Nephron (organoid): ENCODE measurements around the gene NTRK1.
A peak's percentile ranks its signal among the peaks of the same experiment; 100 is the strongest.

Source experiments
- H3K27ac Mint-ChIP-seq, 3 experiments: 2 replicates each; pipeline ENCODE4 v1.8.0; 2020; ENCODE audit warnings: mixed read lengths in 3 of 3, mild to moderate bottlenecking in 2 of 3, moderate library complexity in 1 of 3
- H3K27me3 Mint-ChIP-seq: 2 replicates; pipeline ENCODE4 v1.8.0; 2021; ENCODE audit warnings: low read depth, mild to moderate bottlenecking, moderate library complexity, mixed read lengths
- H3K36me3 Mint-ChIP-seq: 2 replicates; pipeline ENCODE4 v1.8.0; 2020; ENCODE audit warnings: low read depth, mixed read lengths
- H3K4me1 Mint-ChIP-seq: 2 replicates; pipeline ENCODE4 v1.8.0; 2020; ENCODE audit warnings: mixed read lengths
- H3K4me3 Mint-ChIP-seq, 3 experiments: 2 replicates each; pipeline ENCODE4 v1.8.0; 2020; ENCODE audit warnings: mild to moderate bottlenecking in 3 of 3, mixed read lengths in 3 of 3, moderate library complexity in 2 of 3
- H3K9me3 Mint-ChIP-seq: 2 replicates; pipeline ENCODE4 v1.8.0; 2020; ENCODE audit warnings: mixed read lengths
- CTCF ChIP-seq, 3 experiments: fragments of 200-600 bp; sonication (generic); IDR thresholded peaks; one replicate each; pipeline ENCODE4 v1.5.0; 2021; ENCODE audit warnings: antibody characterized with exemption in 3 of 3; ENCODE audit not compliant: unreplicated experiment in 3 of 3

Gene NTRK1

GRCh38 chr1:156854634-156855033 is 6.0 kb upstream of the NTRK1 start:
- H3K36me3 Mint-ChIP-seq, result no peaks in the 10 kb centered on the region
- TF ChIP-seq CTCF (IDR thresholded peaks at IDR 0.05; ENCODE audit: unreplicated experiment in 3 of 3), result no peak
- peak overlapping the region in 2 of 3 experiments; percentile 1 to 36 for H3K27ac Mint-ChIP-seq
- peaks cover 49% of the 10 kb centered on the region for H3K27me3 Mint-ChIP-seq
- H3K4me1 Mint-ChIP-seq, result peaks cover 45% of the 10 kb centered on the region
- no peak overlapping the region for H3K4me3 Mint-ChIP-seq
- no peaks in the 10 kb centered on the region for H3K9me3 Mint-ChIP-seq

GRCh38 chr1:156856282-156856785 is 4.3 kb upstream of the NTRK1 start:
- H3K27me3 Mint-ChIP-seq, result peaks cover 51% of the 10 kb centered on the region

GRCh38 chr1:156857532-156857931 is 3.1 kb upstream of the NTRK1 start:
- peaks cover 56% of the 10 kb centered on the region for H3K4me1 Mint-ChIP-seq
- H3K9me3 Mint-ChIP-seq, result no peaks in the 10 kb centered on the region
- H3K36me3 Mint-ChIP-seq, result no peaks in the 10 kb centered on the region
- no peak overlapping the region for H3K4me3 Mint-ChIP-seq
- H3K27me3 Mint-ChIP-seq, result peaks cover 57% of the 10 kb centered on the region
- H3K27ac Mint-ChIP-seq, result no peak overlapping the region
- TF ChIP-seq CTCF (IDR thresholded peaks at IDR 0.05; ENCODE audit: unreplicated experiment in 3 of 3), result no peak

More at GRCh38 chr1:156856282-156856785, 4.3 kb upstream of the NTRK1 start:
- H3K4me1 Mint-ChIP-seq, result peaks cover 52% of the 10 kb centered on the region
- no peak overlapping the region for H3K27ac Mint-ChIP-seq
- H3K9me3 Mint-ChIP-seq, result no peaks in the 10 kb centered on the region
- no peak overlapping the region for H3K4me3 Mint-ChIP-seq
- H3K36me3 Mint-ChIP-seq, result no peaks in the 10 kb centered on the region
- no peak for TF ChIP-seq CTCF (IDR thresholded peaks at IDR 0.05; ENCODE audit: unreplicated experiment in 3 of 3)

GRCh38 chr1:156858555-156858956 is 2.1 kb upstream of the NTRK1 start:
- TF ChIP-seq CTCF (IDR thresholded peaks at IDR 0.05; ENCODE audit: unreplicated experiment in 3 of 3), result no peak

GRCh38 chr1:156858959-156859522 is 1.6 kb upstream of the NTRK1 start, which contains the start of gene INSRR:
INSRR (minus strand) TSS chr1:156859117; CDS start chr1:156858621, 496 bp downstream.
- H3K36me3 Mint-ChIP-seq, result no peaks in the 10 kb centered on the region
- H3K27ac Mint-ChIP-seq, result peak within 1 kb of the TSS in 1 of 3 experiments; percentile 34
- peaks cover 71% of the 10 kb centered on the region for H3K27me3 Mint-ChIP-seq
- no peak for TF ChIP-seq CTCF (IDR thresholded peaks at IDR 0.05; ENCODE audit: unreplicated experiment in 3 of 3)
- no peaks in the 10 kb centered on the region for H3K9me3 Mint-ChIP-seq
- peak within 1 kb of the TSS; percentile 79 to 87 (median 82) for H3K4me3 Mint-ChIP-seq
- peaks cover 55% of the 10 kb centered on the region for H3K4me1 Mint-ChIP-seq

More at GRCh38 chr1:156858555-156858956, 2.1 kb upstream of the NTRK1 start:
- peaks cover 66% of the 10 kb centered on the region for H3K27me3 Mint-ChIP-seq
- no peaks in the 10 kb centered on the region for H3K9me3 Mint-ChIP-seq
- H3K27ac Mint-ChIP-seq, result peak overlapping the region in 1 of 3 experiments; percentile 34
- no peaks in the 10 kb centered on the region for H3K36me3 Mint-ChIP-seq
- H3K4me3 Mint-ChIP-seq, result peak overlapping the region; percentile 73 to 76 (median 74)
- peaks cover 53% of the 10 kb centered on the region for H3K4me1 Mint-ChIP-seq
